HEK293T (cell line): ENCODE results near the gene RNF31.

Experiments
- ARNT ChIP-seq: fragments of 450-650 bp; IDR thresholded peaks from 2 replicates; pipeline ENCODE4 v1.6.1; 2017; ENCODE audit warnings: mild to moderate bottlenecking
- BHLHE40 ChIP-seq: fragments of 450-650 bp; IDR thresholded peaks from 2 replicates; pipeline ENCODE4 v1.6.1; 2016; ENCODE audit warnings: mild to moderate bottlenecking, moderate library complexity, borderline replicate concordance
- SP1 ChIP-seq: fragments of 450-650 bp; IDR thresholded peaks from 2 replicates; pipeline ENCODE4 v1.6.1; 2017
- SUZ12 ChIP-seq: fragments of 450-650 bp; IDR thresholded peaks from 2 replicates; pipeline ENCODE4 v1.6.1; 2016; ENCODE audit warnings: mild to moderate bottlenecking
- ZNF384 ChIP-seq: fragments of 450-650 bp; IDR thresholded peaks from 2 replicates; pipeline ENCODE4 v1.6.1; 2016
- TF ChIP-seq, protein P1 (sequence below): fragments of 450-650 bp; IDR thresholded peaks from 2 replicates; pipeline ENCODE4 v1.6.1; 2016

DNA sequence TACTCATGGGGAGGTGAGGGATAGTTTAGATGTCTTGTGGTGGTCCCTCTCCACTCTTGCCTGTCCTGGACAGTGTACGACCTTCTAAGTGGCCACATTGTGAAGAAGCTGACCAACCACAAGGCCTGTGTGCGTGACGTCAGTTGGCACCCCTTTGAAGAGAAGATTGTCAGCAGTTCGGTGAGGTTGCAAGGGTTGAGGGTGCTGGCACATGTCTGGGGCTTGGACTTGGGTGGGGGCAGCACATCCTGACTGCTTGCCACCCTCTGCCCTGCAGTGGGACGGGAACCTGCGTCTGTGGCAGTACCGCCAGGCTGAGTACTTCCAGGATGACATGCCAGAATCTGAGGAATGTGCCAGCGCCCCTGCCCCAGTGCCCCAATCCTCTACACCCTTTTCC lies 24.4 kb upstream of the RNF31 start:
- TF ChIP-seq SP1 (no peak), SUZ12 (no peak), BHLHE40 (no peak), ZNF384 (no peak), ARNT (no peak)
- TF ChIP-seq, protein P1, sequence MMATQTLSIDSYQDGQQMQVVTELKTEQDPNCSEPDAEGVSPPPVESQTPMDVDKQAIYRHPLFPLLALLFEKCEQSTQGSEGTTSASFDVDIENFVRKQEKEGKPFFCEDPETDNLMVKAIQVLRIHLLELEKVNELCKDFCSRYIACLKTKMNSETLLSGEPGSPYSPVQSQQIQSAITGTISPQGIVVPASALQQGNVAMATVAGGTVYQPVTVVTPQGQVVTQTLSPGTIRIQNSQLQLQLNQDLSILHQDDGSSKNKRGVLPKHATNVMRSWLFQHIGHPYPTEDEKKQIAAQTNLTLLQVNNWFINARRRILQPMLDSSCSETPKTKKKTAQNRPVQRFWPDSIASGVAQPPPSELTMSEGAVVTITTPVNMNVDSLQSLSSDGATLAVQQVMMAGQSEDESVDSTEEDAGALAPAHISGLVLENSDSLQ, result no peak
